Cardiac fibroblast (primary cell): Measurements from ENCODE around the gene HAPLN2.

Experiments
- DNase-seq, 2 donors: peaks; one replicate each; pipeline versions ENCODE4 v3.0.0 to v3.0.0-alpha.2; 2010; ENCODE audit warnings: low read depth in 2 of 2
- H3K4me3 ChIP-seq, 2 donors: replicated peaks in 1 of 2; 1 replicate in 1 of 2; 2 replicates in 1 of 2; pipeline ENCODE4 v1.5.1; 2011; ENCODE audit warnings: low read depth in 2 of 2, low read length in 2 of 2, mild to moderate bottlenecking in 2 of 2, moderate library complexity in 1 of 2
- CTCF ChIP-seq: IDR thresholded peaks from one replicate; pipeline ENCODE4 v1.5.1; 2011; ENCODE audit warnings: low read depth, mild to moderate bottlenecking, low read length, inconsistent platforms

Gene HAPLN2

GRCh38 chr1:156592158-156592909 lies 26.9 kb upstream of the HAPLN2 start:
- DNase-seq, result no peak
- peak overlapping the region; percentile 60 to 82 for H3K4me3 ChIP-seq
- TF ChIP-seq CTCF, result no peak

GRCh38 chr1:156592910-156593660 lies 26.1 kb upstream of the HAPLN2 start:
- no peak overlapping the region for H3K4me3 ChIP-seq
- DNase-seq, result no peak
- TF ChIP-seq CTCF, result no peak

- DNase-seq, result no peak
- no peak overlapping the region for H3K4me3 ChIP-seq
- no peak for TF ChIP-seq CTCF
Observed at GRCh38 chr1:156593661-156593989, 25.6 kb upstream of the HAPLN2 start.

- no peak for TF ChIP-seq CTCF
- H3K4me3 ChIP-seq, result no peak overlapping the region
- no peak for DNase-seq
Observed at GRCh38 chr1:156594190-156594589, 25.0 kb upstream of the HAPLN2 start.

GRCh38 chr1:156595016-156595415 lies 24.2 kb upstream of the HAPLN2 start:
- no peak overlapping the region for H3K4me3 ChIP-seq
- no peak for DNase-seq
- no peak for TF ChIP-seq CTCF

- TF ChIP-seq CTCF, result no peak
- no peak for DNase-seq
- no peak overlapping the region for H3K4me3 ChIP-seq
Observed at GRCh38 chr1:156596426-156596825, 22.8 kb upstream of the HAPLN2 start.

- no peak for TF ChIP-seq CTCF
- no peak overlapping the region for H3K4me3 ChIP-seq
- DNase-seq, result no peak
Observed at GRCh38 chr1:156598125-156598524, 21.1 kb upstream of the HAPLN2 start.
